NAMALWA (cell line): ENCODE data around the gene HNRNPK.

Experiments used
- DNase-seq: peaks from one replicate; pipeline ENCODE4 v3.0.0-alpha.2; 2015; ENCODE audit warnings: low spot score

HNRNPK gene

GRCh38 chr9:83932851-83933250, 47.2 kb downstream of the HNRNPK start:
- DNase-seq = no peak

DNA sequence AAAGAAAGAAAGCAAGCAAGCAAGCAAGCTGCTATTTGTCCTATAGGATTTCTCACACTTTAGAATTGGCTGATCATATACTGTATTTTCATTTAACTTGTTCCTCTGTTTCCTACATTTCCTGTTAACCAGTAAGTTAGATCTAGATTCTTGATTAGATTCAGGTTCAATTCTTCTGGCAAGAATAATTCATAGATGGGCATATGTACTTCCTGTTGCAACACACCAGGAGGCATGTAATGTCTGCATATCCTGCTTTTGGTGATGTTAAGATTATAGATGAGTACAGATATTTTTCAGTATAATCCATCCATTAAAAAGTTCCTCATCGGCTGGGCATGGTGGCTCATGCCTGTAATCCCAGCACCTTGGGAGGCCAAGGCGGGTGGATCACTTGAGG, 48.0 kb downstream of the HNRNPK start:
- DNase-seq = no peak

DNA sequence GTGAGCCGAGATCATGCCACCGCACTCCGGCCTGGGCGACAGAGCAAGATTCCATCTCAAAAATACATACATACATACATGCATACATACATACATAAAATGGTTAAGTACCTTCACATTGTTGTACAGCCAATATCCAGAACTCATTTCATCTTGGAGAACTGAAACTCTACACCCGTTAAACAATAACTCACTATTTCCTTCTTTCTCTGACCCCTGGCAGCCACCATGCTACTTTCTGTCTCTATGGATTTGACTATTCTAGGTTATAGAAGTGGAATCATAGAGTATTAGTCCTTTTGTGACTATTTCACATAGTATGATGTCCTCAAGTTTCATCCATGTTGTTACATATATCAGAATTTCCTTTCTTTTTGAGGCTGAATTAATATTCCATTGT, 49.1 kb downstream of the HNRNPK start:
- no peak for DNase-seq

DNA sequence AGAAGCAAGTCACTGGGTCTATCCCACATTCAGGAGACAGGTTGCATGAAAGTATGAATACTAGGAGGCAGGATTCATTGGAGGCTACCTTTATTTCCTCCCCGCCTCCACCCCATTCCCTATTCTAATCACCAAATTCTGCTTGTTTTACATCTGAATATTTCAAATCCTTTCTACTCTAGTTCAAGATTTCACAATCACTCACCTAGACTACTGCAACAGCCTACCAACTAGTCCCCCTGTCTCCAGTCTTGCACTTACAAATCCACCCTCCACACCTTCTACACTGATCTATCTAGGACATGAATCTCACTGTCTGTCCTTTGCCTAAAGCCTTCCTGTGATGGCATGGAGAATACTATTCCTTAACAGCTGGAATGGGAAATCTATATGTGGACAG, 52.4 kb downstream of the HNRNPK start:
- DNase-seq = no peak

DNA sequence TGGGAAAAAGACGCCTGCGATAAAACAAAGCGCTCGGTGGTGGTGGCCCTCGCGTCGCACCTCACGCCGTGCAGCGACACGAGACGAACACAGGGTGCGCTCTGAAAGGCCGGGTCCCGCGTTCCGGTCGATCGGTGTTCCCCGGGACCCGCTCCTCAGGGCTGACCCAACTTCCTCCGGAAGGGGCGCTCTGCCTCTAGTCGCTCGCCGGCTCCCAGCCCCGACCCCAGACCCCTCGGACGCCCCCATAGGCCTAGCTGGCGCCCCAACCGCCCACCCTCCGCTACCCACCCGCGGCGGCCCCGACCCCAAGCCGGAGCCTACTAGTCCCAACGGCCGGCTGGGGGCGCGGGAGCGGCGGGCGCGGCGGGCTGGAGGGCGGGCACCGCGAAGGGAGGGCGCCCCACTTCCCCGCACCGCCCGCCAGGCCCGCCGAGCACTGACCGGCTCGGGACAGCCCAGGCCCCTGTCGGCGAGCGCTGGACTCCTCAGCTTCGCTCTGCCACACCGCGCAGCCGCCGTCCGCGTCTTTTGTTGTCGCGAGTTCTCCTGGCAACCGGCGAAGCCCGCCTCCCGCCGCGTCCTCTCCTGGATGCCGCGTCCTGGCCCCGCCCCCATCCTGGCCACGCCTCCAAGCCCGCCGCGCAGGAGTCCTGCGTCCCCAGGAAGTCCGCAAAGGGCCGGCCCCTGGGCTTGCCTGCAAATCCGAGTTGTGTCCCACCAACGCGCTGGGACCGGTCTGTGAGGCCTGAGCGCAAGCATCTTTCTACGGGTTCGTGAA, 58.9 kb downstream of the HNRNPK start, which contains the start of gene KIF27:
KIF27 (minus strand) TSS at position 506 of the 781 bp plus-strand sequence. CDS start 5,841 bp downstream, outside the sequence.
- peak; percentile 96 for DNase-seq

GRCh38 chr9:83920469-83920926, 59.5 kb downstream of the HNRNPK start:
- DNase-seq = no peak

- DNase-seq = no peak
Measured at GRCh38 chr9:83919111-83919510, 60.9 kb downstream of the HNRNPK start.
